Frontal cortex (tissue), 4 donors: ENCODE measurements around the gene FRMD4B. TPM values are rescaled to one million over a fixed set of nuclear protein-coding genes. Genes with fewer than 3 reads are reported as not detected.
"Not testable (repeated sequence)": the region's sequence is repeated elsewhere in the genome, so short reads cannot be mapped to it uniquely, and the experiment has no call there.

Experiments used
- DNase-seq, 2 donors: peaks; one replicate each; pipeline ENCODE4 v3.0.0; 2012; ENCODE audit warnings: low spot score in 2 of 2
- FAIRE-seq: peaks from 2 replicates; lab custom pipeline; 2012; peaks lifted over from hg19 to GRCh38; lab: Jason Lieb, UNC
- total RNA-seq: library from RNA; depleted of rRNA; stranded (reverse); fragments of >200 nt; gene quantifications from one replicate; pipeline ENCODE4 v1.2.3, GENCODE V29; 2014
- donor health status: control.
- donor health status: control.
- donor health status: control.

Gene FRMD4B
- total RNA-seq, 1 donor from 2014 or later = 72.2 TPM

GRCh38 chr3:69328103-69328962 lies 57.6 kb downstream of the FRMD4B start:
- FAIRE-seq (no peak), DNase-seq (no peak)

- no peak for FAIRE-seq
- no peak for DNase-seq
Measured at GRCh38 chr3:69326855-69327300, 59.0 kb downstream of the FRMD4B start.

GRCh38 chr3:69325151-69325550 lies 60.7 kb downstream of the FRMD4B start:
- DNase-seq (no peak), FAIRE-seq (no peak)

- no peak for DNase-seq
- no peak for FAIRE-seq
Measured at GRCh38 chr3:69324362-69325025, 61.4 kb downstream of the FRMD4B start.

- FAIRE-seq (no peak), DNase-seq (no peak)
Measured at GRCh38 chr3:69323941-69324340, 61.9 kb downstream of the FRMD4B start.

- DNase-seq, FAIRE-seq: not testable (repeated sequence)
Measured at GRCh38 chr3:69322512-69322911, 63.4 kb downstream of the FRMD4B start.

- FAIRE-seq (no peak), DNase-seq (peak in 1 of 2 donors; percentile 23)
Measured at GRCh38 chr3:69322158-69322509, 63.8 kb downstream of the FRMD4B start.

GRCh38 chr3:69321301-69322157 lies 64.4 kb downstream of the FRMD4B start:
- DNase-seq = no peak
- FAIRE-seq = no peak

- DNase-seq (no peak), FAIRE-seq (no peak)
Measured at GRCh38 chr3:69320871-69321271, 65.0 kb downstream of the FRMD4B start.

GRCh38 chr3:69319652-69320051 lies 66.2 kb downstream of the FRMD4B start:
- no peak for DNase-seq

GRCh38 chr3:69318410-69318809 lies 67.5 kb downstream of the FRMD4B start:
- DNase-seq (no peak), FAIRE-seq (no peak)

More at GRCh38 chr3:69319652-69320051, 66.2 kb downstream of the FRMD4B start:
- no peak for FAIRE-seq

GRCh38 chr3:69313251-69313650 lies 72.6 kb downstream of the FRMD4B start:
- FAIRE-seq = no peak
- DNase-seq = no peak

- DNase-seq (no peak), FAIRE-seq (no peak)
Measured at GRCh38 chr3:69309814-69310213, 76.1 kb downstream of the FRMD4B start.

- DNase-seq (peak; percentile 26 to 39), FAIRE-seq (peak; percentile 26)
Measured at GRCh38 chr3:69306239-69307185, 79.4 kb downstream of the FRMD4B start.

GRCh38 chr3:69305011-69305410 lies 80.9 kb downstream of the FRMD4B start:
- FAIRE-seq (no peak), DNase-seq (no peak)

- FAIRE-seq (no peak), DNase-seq (no peak)
Measured at GRCh38 chr3:69304396-69304795, 81.5 kb downstream of the FRMD4B start.

GRCh38 chr3:69300296-69300695 lies 85.6 kb downstream of the FRMD4B start:
- DNase-seq = no peak
- no peak for FAIRE-seq

- DNase-seq (no peak), FAIRE-seq (no peak)
Measured at GRCh38 chr3:69299344-69299743, 86.5 kb downstream of the FRMD4B start.

- FAIRE-seq = no peak
- no peak for DNase-seq
Measured at GRCh38 chr3:69297501-69297900, 88.4 kb downstream of the FRMD4B start.
